H1 (cell line): ENCODE data around the gene CMBL. TPM values are rescaled to one million over a fixed set of nuclear protein-coding genes. Genes with fewer than 3 reads are reported as not detected.

ENCODE experiments used
- CTCF ChIA-PET: fragments of 300-600 bp; sonication (Branson Sonifier 250); formaldehyde crosslinking; loops from one replicate; lab custom pipeline; 2021; ENCODE audit not compliant: partially characterized antibody; lab: Charles Lee
- POLR2A ChIA-PET: fragments of 300-600 bp; sonication (Branson Sonifier 250); formaldehyde crosslinking; loops from one replicate; lab custom pipeline; 2021; ENCODE audit warnings: inconsistent platforms; ENCODE audit not compliant: partially characterized antibody; lab: Charles Lee
- DNase-seq, 2 experiments: peaks; one replicate each; pipeline versions ENCODE4 v3.0.0 to v3.0.0-alpha.2; 2010 to 2022; ENCODE audit warnings: low spot score in 2 of 2, low read depth in 1 of 2, mixed read lengths in 1 of 2
- FAIRE-seq: peaks from 2 replicates; lab custom pipeline; 2011; peaks lifted over from hg19 to GRCh38; lab: Jason Lieb, UNC
- H2AFZ ChIP-seq: 2 replicates; pipeline ENCODE4 v1.8.1; 2012; ENCODE audit warnings: low read length, inconsistent platforms
- H2AK5ac ChIP-seq: 2 replicates; pipeline ENCODE4 v1.6.1; 2013; ENCODE audit warnings: low read depth, low read length
- H2BK120ac ChIP-seq: replicated peaks from 2 replicates; pipeline ENCODE3; 2013; ENCODE audit warnings: low read depth, low read length, inconsistent platforms
- H2BK12ac ChIP-seq: 2 replicates; pipeline ENCODE4 v1.6.1; 2013; ENCODE audit warnings: low read depth, low read length
- H2BK15ac ChIP-seq: 2 replicates; pipeline ENCODE4 v1.6.1; 2013; ENCODE audit warnings: low read length
- H2BK20ac ChIP-seq: 2 replicates; pipeline ENCODE4 v1.6.1; 2013; ENCODE audit warnings: low read length
- H2BK5ac ChIP-seq: 2 replicates; pipeline ENCODE4 v1.6.1; 2013; ENCODE audit warnings: low read depth, low read length
- H3K14ac ChIP-seq: 2 replicates; pipeline ENCODE4 v1.6.1; 2013; ENCODE audit warnings: inconsistent platforms; ENCODE audit not compliant: insufficient read length
- H3K18ac ChIP-seq: 2 replicates; pipeline ENCODE4 v1.6.1; 2013; ENCODE audit warnings: low read length; ENCODE audit errors: extremely low read depth
- H3K23ac ChIP-seq: 2 replicates; pipeline ENCODE4 v1.6.1; 2013; ENCODE audit warnings: inconsistent platforms; ENCODE audit not compliant: insufficient read length
- H3K23me2 ChIP-seq: 2 replicates; pipeline ENCODE4 v1.6.1; 2013; ENCODE audit warnings: low read depth, low read length
- H3K27ac ChIP-seq: 2 replicates; pipeline ENCODE4 v1.6.1; 2011; ENCODE audit warnings: low read depth, low read length, inconsistent platforms
- H3K27me3 ChIP-seq, 4 experiments: replicated peaks in 1 of 4; 1 replicate in 1 of 4; 2 replicates in 3 of 4; pipeline versions ENCODE4 v1.6.1 to v1.8.1; 2011 to 2013; ENCODE audit warnings: low read length in 3 of 4, mild to moderate bottlenecking in 3 of 4, inconsistent platforms in 2 of 4, mixed read lengths in 2 of 4, moderate library complexity in 1 of 4; ENCODE audit not compliant: control insufficient read depth in 3 of 4, insufficient read depth in 3 of 4; ENCODE audit errors: extremely low read depth in 1 of 4
- H3K36me3 ChIP-seq, 4 experiments: 2 replicates each; pipeline versions ENCODE4 v1.6.1 to v1.8.1; 2011 to 2013; ENCODE audit warnings: mild to moderate bottlenecking in 4 of 4, low read length in 3 of 4, moderate library complexity in 2 of 4, control low read depth in 1 of 4, inconsistent platforms in 1 of 4; ENCODE audit not compliant: insufficient read depth in 4 of 4, control insufficient read depth in 2 of 4
- H3K4ac ChIP-seq: replicated peaks from 2 replicates; pipeline ENCODE3; 2013; ENCODE audit warnings: low read length, low read depth, mixed read lengths, inconsistent platforms; ENCODE audit not compliant: insufficient read length
- H3K4me1 ChIP-seq, 4 experiments: replicated peaks in 1 of 4; 1 replicate in 1 of 4; 2 replicates in 3 of 4; pipeline versions ENCODE4 v1.6.1 to v1.8.1; 2011 to 2013; ENCODE audit warnings: low read length in 3 of 4, inconsistent platforms in 2 of 4, mixed read lengths in 1 of 4; ENCODE audit not compliant: insufficient read depth in 4 of 4, control insufficient read depth in 3 of 4
- H3K4me2 ChIP-seq, 2 experiments: 2 replicates each; pipeline versions ENCODE4 v1.6.1 to v1.8.1; 2011 to 2013; ENCODE audit warnings: low read depth in 2 of 2, low read length in 2 of 2, control low read depth in 1 of 2, inconsistent platforms in 1 of 2, mild to moderate bottlenecking in 1 of 2; ENCODE audit not compliant: insufficient read depth in 1 of 2
- H3K4me3 ChIP-seq, 4 experiments: fragments of 200-600, 300-600 bp in 1 of 4; sonication (generic), shearing (Covaris generic), sonication (Bioruptor Twin) in 1 of 4; 2 replicates each; pipeline versions ENCODE4 v1.5.1 to v1.8.1; 2011 to 2016; ENCODE audit warnings: low read length in 4 of 4, low read depth in 3 of 4, control low read depth in 2 of 4, inconsistent platforms in 2 of 4, mild to moderate bottlenecking in 2 of 4, mixed read lengths in 1 of 4, moderate library complexity in 1 of 4; ENCODE audit not compliant: insufficient read depth in 2 of 4; ENCODE audit errors: extremely low read depth in 1 of 4
- H3K56ac ChIP-seq: replicated peaks from 2 replicates; pipeline ENCODE3; 2013; ENCODE audit warnings: low read depth, mild to moderate bottlenecking, mixed read lengths, low read length, inconsistent platforms; ENCODE audit not compliant: insufficient read length
- H3K79me1 ChIP-seq: 2 replicates; pipeline ENCODE4 v1.6.1; 2013; ENCODE audit warnings: low read depth, low read length, control low read depth
- H3K79me2 ChIP-seq, 2 experiments: 2 replicates each; pipeline versions ENCODE4 v1.6.1 to v1.8.1; 2012 to 2013; ENCODE audit warnings: low read length in 2 of 2, mild to moderate bottlenecking in 2 of 2, inconsistent platforms in 1 of 2; ENCODE audit not compliant: insufficient read depth in 2 of 2, control insufficient read depth in 1 of 2
- H3K9ac ChIP-seq, 4 experiments: replicated peaks in 1 of 4; 1 replicate in 1 of 4; 2 replicates in 3 of 4; pipeline versions ENCODE4 v1.6.1 to v1.8.1; 2011 to 2013; ENCODE audit warnings: low read depth in 3 of 4, low read length in 3 of 4, control low read depth in 2 of 4, mild to moderate bottlenecking in 2 of 4, moderate library complexity in 2 of 4, inconsistent platforms in 1 of 4; ENCODE audit errors: extremely low read depth in 1 of 4
- H3K9me3 ChIP-seq, 2 experiments: 2 replicates each; pipeline versions ENCODE4 v1.6.1 to v1.8.1; 2012 to 2013; ENCODE audit warnings: mild to moderate bottlenecking in 2 of 2, moderate library complexity in 2 of 2, control low read depth in 1 of 2, inconsistent platforms in 1 of 2, low read depth in 1 of 2, low read length in 1 of 2, mixed read lengths in 1 of 2; ENCODE audit not compliant: insufficient read depth in 2 of 2
- H4K20me1 ChIP-seq, 2 experiments: replicated peaks in 1 of 2; 2 replicates each; pipeline versions ENCODE3 to v1.8.1; 2011 to 2013; ENCODE audit warnings: inconsistent platforms in 2 of 2, low read length in 2 of 2, mild to moderate bottlenecking in 1 of 2; ENCODE audit not compliant: insufficient read depth in 2 of 2, control insufficient read depth in 1 of 2
- H4K5ac ChIP-seq: 2 replicates; pipeline ENCODE4 v1.6.1; 2013; ENCODE audit warnings: low read length, low read depth, mixed read lengths, inconsistent platforms; ENCODE audit not compliant: insufficient read length
- H4K8ac ChIP-seq: 2 replicates; pipeline ENCODE4 v1.8.0; 2013; ENCODE audit warnings: mild to moderate bottlenecking, moderate library complexity, low read length, inconsistent platforms; ENCODE audit not compliant: insufficient read depth; ENCODE audit errors: extremely low read depth
- H4K91ac ChIP-seq: replicated peaks from 2 replicates; pipeline ENCODE3; 2013; ENCODE audit warnings: low read length, mixed read lengths, inconsistent platforms; ENCODE audit not compliant: insufficient read length
- ASH2L ChIP-seq: fragments of 200-600, 300-600 bp; sonication (generic); IDR thresholded peaks from one replicate; pipeline ENCODE4 v1.7.1; 2017; ENCODE audit warnings: low read length
- CBX8 ChIP-seq: fragments of 300-800, 300-1000 bp; sonication (generic); IDR thresholded peaks from 2 replicates; pipeline ENCODE4 v1.7.1; 2016; ENCODE audit warnings: low read depth, low read length, borderline replicate concordance
- CTBP2 ChIP-seq: IDR thresholded peaks from 2 replicates; pipeline ENCODE4 v1.7.0; 2011; ENCODE audit warnings: borderline replicate concordance, mild to moderate bottlenecking, moderate library complexity, mixed read lengths, low read length; ENCODE audit not compliant: insufficient read depth, insufficient read length
- EZH2 ChIP-seq: fragments of 200-600 bp; sonication (generic); IDR thresholded peaks from 2 replicates; pipeline ENCODE4 v1.7.1; 2012; ENCODE audit warnings: low read depth, mild to moderate bottlenecking, moderate library complexity, low read length, inconsistent platforms; ENCODE audit not compliant: severe bottlenecking
- HDAC6 ChIP-seq: IDR thresholded peaks from one replicate; pipeline ENCODE4 v1.7.1; 2012; ENCODE audit warnings: low read depth, mild to moderate bottlenecking, inconsistent platforms, low read length, moderate library complexity
- POU5F1 ChIP-seq: IDR thresholded peaks from 2 replicates; pipeline ENCODE4 v1.6.1; 2011; ENCODE audit warnings: low read depth, mild to moderate bottlenecking, low read length, moderate library complexity
- RXRA ChIP-seq: IDR thresholded peaks from 2 replicates; pipeline ENCODE4 v1.6.1; 2011; ENCODE audit warnings: low read depth, mild to moderate bottlenecking, low read length, moderate library complexity; ENCODE audit not compliant: insufficient read depth
- SAP30 ChIP-seq: fragments of 300-600 bp; sonication (generic); IDR thresholded peaks from 2 replicates; pipeline ENCODE4 v1.7.1; 2012; ENCODE audit warnings: low read length, moderate library complexity, mild to moderate bottlenecking, inconsistent platforms; ENCODE audit not compliant: insufficient read depth, insufficient replicate concordance
- TAF7 ChIP-seq: optimal IDR thresholded peaks from 2 replicates; pipeline ENCODE3; 2011; ENCODE audit warnings: low read depth, mild to moderate bottlenecking, inconsistent platforms, low read length, moderate library complexity, borderline replicate concordance
- WGBS, 2 experiments: shearing (Covaris generic) in 1 of 2; methylation state at CpG; one replicate each; pipeline versions ENCODE4 v1.1.6 to v1.1.7; 2013 to 2015; ENCODE audit warnings: low lambda C conversion rate in 2 of 2, mixed read lengths in 2 of 2, inconsistent platforms in 1 of 2, low coverage in 1 of 2, missing lambda C conversion rate in 1 of 2; ENCODE audit not compliant: insufficient replicate concordance in 2 of 2, insufficient coverage in 1 of 2, insufficient read length in 1 of 2; ENCODE audit errors: extremely low coverage in 1 of 2, missing lambda C conversion rate in 1 of 2; 5-methylcytosine and 5-hydroxymethylcytosine counted together
- polyA plus RNA-seq, 7 experiments: library from polyadenylated mRNA; depleted of rRNA in 3 of 7; stranded (reverse) in 5 of 7; unstranded in 2 of 7; fragments of >200 nt in 5 of 7; fragments of 200-250 nt in 2 of 7; gene quantifications; 1 replicate in 5 of 7; 2 replicates in 1 of 7; 4 replicates in 1 of 7; pipeline versions ENCODE4 v1.2.1 to v1.2.3, GENCODE V29; 2011 to 2013; ENCODE audit warnings: missing spikeins in 2 of 7, mixed read lengths in 2 of 7
- total RNA-seq: library from RNA; stranded (reverse); fragmentation: NEBNext Ultra II Directional; extraction: Animal tissue kit (Norgen Biotek cat#: 25700); gene quantifications from 2 replicates; pipeline ENCODE4 v1.2.1, GENCODE V29; 2021
- TF ChIP-seq, protein P1 (sequence below): IDR thresholded peaks from 2 replicates; pipeline ENCODE4 v1.6.1; 2011; ENCODE audit warnings: low read depth, mild to moderate bottlenecking, low read length; ENCODE audit not compliant: insufficient read depth

CMBL gene
- total and polyA plus RNA-seq, 2 of the 8 experiments (the other 6 are each of a cell fraction or from before 2014, with no cell fraction given), result 27.9 to 32.1 TPM

DNA sequence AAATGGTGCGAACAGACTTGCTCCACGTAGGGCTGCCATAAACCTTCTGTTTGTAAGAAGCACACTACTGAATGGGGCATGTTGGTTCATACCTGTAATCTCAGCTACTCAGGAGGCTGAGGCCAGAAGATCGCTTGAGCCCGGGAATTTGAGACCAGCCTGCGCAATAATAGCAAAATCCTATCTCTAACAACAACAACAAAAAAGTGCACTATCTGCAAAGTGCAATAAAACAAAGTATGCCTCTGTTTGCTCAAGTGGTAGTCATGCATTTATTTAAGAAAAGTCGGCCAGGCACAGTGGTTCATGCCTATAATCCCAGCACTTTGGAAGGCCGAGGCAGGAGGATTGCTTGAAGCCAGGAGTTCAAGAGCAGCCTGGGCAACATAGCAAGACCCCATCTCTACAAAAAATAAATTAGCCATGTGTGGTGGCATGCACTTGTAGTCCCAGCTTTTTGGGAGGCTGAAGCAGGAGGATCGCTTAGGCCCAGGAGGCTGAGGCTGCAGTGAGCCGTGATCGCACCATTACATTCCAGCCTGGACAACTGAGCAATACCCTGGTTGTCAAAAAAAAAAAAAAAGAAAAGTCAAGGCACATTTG is 63.3 kb downstream of the CMBL start:
- Histone ChIP-seq H4K91ac (no peak overlapping the region), H3K4me1 (no peaks in the 10 kb centered on the region), H2BK15ac (no peak overlapping the region), H3K4me3 (no peak overlapping the region), H3K14ac (no peak overlapping the region), H3K4ac (no peak overlapping the region), H4K5ac (no peak overlapping the region), H3K23ac (no peak overlapping the region), H3K79me2 (peaks cover 0 to 13% of the 10 kb centered on the region in 2 experiments; a peak in 1 of 4 replicates), H3K9ac (no peak overlapping the region), H3K23me2 (0 out of 2 replicates have a peak, but pooled peaks cover 3% of the 10 kb centered on the region), H2BK5ac (no peak overlapping the region), H3K4me2 (no peak overlapping the region), H2BK120ac (no peak overlapping the region), H3K27me3 (no peaks in the 10 kb centered on the region), H2BK20ac (no peak overlapping the region), H3K18ac (no peak overlapping the region), H2AK5ac (no peak overlapping the region), H3K79me1 (peaks cover 2% of the 10 kb centered on the region; the same call in 1 of the 2 replicates), H3K56ac (no peak overlapping the region), H3K27ac (no peak overlapping the region), H3K9me3 (no peaks in the 10 kb centered on the region), H4K20me1 (no peaks in the 10 kb centered on the region), H2BK12ac (no peak overlapping the region), H4K8ac (no peak overlapping the region), H3K36me3 (no peaks in the 10 kb centered on the region), H2AFZ (no peak overlapping the region)
- TF ChIP-seq CBX8 (no peak), POU5F1 (no peak), EZH2 (no peak), RXRA (no peak), SAP30 (no peak), TAF7 (no peak), ASH2L (no peak), HDAC6 (no peak), CTBP2 (no peak)
- TF ChIP-seq, protein P1, sequence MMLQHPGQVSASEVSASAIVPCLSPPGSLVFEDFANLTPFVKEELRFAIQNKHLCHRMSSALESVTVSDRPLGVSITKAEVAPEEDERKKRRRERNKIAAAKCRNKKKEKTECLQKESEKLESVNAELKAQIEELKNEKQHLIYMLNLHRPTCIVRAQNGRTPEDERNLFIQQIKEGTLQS, result no peak
- POLR2A ChIA-PET, result interaction anchor here (1.9 kb wide), 1 partner anchor 8 kb away, joined by 5 read pairs; no protein-coding TSS in a partner anchor
- DNase-seq (no peak), FAIRE-seq (no peak)
- WGBS, 2 experiments, result 97% methylated on average over 10 of the region's 10 CpGs; no CpG with 5 or more reads in 1 of the 2 experiments
- CTCF ChIA-PET, result interaction anchor here (1.0 kb wide), 1 partner anchor 10 kb away, joined by 3 read pairs; no protein-coding TSS in a partner anchor
